Hematopoietic multipotent progenitor cell treated with erythropoietin and hydrocortisone succinate and interleukin-3 and kit ligand, for 17 days (in vitro differentiated cells): ENCODE results near the gene INMT.

Source experiments
- DNase-seq: peaks from one replicate; pipeline ENCODE4 v3.0.0-alpha.2; 2015; ENCODE audit warnings: low spot score

The INMT gene

DNA sequence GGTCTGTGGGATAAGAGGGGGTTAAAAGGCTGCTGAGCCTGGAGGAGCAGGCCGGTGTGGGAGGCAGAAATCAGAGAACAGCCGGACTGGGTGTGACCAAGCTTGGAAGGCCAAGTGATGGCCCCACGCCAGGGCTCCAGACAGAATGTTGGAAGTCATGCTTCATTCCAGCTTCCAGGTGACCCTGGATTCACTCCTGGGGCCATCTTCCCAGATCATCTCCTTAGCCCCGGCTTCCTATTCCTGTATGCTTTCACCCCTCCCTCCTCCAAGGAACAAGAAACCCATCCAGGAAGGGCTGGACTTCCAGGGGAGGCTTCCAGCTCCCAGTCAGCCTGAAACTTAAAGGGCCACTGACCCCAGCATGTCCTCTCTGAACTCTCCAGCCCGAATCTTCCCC lies 1.0 kb downstream of the INMT start:
- DNase-seq, result no peak

DNA sequence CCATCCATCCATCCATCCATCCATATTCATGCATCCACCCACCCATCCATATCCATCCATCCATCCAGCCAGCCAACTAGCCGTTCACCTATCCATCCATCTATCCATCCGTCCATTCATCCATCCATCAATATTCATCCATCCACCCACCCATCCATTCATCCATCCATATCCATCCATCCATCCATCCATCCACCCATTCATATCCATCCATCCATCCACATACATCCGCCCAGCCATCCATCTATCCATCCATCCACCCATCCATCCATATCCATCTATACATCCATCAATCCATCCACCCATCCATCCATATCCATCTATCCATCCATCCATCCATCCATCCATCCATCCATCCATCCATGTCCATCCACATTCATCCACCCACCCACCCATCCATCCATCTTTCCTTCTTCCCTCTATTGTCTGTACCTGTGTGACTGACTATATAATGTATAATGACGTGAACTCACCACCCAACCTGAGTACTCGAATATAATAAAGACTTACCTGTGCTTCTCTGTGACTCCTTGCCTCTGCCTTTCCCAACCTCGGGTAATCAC lies 2.5 kb downstream of the INMT start:
- no peak for DNase-seq

DNA sequence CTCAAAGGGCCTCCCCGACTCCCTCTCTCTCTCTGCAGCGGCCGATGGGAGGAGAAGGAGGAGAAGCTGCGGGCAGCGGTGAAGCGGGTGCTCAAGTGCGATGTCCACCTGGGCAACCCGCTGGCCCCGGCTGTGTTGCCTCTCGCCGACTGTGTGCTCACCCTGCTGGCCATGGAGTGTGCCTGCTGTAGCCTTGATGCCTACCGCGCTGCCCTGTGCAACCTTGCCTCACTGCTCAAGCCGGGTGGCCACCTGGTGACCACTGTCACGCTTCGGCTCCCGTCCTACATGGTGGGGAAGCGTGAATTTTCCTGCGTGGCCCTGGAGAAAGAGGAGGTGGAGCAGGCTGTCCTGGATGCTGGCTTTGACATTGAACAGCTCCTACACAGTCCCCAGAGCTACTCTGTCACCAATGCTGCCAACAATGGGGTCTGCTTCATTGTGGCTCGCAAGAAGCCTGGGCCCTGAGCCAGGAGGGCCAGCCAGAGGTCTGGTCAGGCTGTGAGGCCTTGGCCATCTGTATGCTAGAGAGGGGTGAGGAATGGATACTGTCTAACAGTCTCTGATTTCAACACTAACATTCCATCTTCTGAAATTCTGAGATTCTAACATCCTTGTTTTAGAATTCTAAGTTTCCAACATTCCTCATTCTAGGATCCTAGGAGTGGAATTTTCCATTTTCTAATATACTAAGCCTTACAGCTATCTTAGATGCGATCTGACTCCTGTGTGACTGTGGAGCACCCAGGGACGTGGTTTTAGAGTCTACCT lies 3.6 kb downstream of the INMT start:
- DNase-seq, result no peak

DNA sequence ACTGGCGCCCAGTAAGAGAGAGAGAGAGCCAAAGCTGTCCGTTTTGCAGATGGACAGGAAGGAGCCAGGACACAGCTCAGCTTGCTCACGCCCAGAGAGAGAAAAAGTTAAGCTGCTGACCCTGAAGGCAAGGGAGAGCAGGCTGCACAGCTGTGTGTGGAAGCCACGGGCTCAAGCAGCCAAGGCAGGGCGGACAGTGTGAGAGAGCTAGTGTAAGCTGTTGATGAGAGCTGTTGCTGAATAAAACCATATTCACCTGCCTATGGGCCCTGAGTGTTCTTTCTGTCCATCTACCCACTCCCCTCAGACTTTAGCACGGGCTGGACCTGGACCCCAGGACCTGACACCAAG lies 5.4 kb downstream of the INMT start:
- DNase-seq, result no peak

DNA sequence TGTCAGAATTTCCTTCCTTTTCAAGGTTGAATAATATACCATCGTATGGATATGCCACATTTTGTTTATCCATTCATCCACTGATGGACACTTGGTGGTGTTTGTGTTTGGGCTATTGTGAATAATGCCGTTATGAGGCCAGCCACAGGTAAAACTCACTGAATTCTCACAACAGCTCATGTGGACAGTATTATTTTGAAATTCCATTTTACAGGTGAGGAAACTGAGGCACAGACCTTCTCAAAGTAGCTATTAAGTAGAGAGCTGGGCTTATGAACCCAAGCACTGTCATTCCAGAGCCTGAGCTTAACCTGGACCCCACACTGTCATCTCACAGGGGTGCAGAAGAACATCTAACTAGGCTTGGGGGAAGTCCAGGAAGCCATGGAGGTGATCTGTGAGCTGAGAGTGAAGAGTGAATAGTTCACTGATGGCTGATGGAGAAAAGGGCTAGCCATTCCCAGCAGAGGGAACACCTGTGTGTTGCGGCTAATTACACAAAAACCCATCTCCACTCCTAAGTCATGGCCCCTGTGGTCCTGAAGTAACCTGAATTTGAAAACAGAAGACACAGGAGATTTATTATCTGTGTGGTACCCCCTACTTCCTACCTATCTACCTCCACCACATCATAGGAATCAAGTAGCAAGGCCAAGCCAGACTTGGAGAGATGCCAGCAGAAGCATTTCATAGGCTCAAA lies 8.7 kb downstream of the INMT start:
- DNase-seq, result no peak

DNA sequence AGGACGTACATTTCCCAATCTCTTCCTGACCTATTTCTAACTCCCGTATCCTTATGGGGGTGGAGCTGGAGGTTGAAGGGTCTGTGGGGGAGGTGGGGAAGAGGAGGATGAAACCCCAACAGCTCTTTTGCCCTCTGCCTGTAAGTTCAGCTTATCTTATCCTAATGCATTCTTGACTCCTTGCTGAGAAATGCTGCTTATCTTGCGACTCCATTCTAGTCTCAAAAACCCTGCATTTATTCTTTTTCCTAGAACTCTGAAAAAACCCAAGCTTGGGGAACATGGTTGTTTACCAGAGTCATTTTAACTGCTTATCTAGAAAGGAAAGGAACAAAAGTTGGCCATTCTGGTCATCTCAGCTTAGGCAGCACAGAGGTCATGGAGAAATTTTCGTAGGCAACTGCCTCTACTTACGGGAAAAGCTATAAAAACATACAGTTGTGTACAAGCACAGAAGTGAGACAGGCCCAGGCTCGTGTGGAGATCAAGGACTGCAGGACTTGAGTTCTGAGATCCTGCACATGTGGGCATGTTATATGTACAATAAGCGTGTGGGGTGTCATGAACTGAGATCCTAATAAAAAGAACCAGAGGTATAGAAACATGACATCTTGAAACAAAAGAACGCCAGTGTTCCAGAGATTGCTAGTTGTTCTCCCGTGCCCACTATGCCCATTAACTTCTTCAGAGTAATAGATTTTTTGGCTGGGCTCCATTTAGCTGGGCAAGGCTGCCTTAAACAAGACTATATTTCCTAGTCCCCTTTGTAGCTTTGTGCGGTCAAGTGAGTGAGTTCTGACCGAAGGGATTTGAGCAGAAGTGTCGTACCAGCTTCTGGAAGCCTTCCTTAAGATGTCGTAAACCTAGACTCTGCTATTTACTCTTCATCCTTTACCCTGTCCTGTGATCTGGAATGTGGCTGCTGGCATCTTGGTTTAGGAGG lies 9.6 kb downstream of the INMT start:
- peak; percentile 39 for DNase-seq

DNA sequence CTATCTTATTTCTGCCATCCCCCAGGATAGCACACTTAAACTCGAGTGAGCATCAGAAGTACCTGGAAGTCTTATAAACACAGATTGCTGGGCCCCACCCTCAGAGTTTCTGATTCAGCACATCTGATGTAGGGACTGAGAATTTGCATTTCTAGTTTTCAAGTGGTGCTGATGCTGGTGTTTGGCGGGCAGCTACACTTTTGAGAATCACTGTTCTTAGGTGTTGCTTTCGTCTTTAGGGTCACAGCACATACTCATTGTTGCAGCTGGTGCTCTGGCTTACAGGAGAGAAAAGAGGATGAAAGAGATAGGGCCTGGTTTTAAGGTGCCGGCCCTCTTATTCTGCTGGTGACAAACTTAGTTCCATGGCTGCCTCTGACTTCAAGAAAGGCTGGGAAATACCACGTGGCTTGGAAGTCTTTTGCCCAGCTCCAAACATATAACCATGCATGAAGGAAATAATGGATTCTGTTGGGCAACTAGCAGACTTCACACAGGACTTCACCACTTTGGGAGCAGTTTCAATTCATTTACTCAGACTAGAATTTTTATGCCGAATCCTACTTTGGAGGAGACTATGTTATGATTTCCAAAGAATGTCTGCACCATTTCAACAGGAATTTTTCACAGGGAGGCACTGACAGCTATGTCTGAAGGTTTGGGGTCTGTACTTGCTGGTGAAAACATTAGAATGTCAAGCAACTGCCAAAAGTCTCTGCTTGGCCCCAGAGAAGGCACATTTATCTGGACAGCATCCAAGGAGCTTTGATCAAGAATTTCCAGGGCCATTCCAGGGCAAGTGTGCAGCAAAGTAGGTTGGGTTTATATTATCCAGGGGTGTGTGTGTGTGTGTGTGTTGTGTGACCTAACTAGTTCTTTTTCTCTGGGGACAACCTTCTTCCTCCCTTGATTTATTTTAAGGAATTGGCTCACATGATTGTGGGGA lies 12.4 kb downstream of the INMT start:
- DNase-seq, result no peak

DNA sequence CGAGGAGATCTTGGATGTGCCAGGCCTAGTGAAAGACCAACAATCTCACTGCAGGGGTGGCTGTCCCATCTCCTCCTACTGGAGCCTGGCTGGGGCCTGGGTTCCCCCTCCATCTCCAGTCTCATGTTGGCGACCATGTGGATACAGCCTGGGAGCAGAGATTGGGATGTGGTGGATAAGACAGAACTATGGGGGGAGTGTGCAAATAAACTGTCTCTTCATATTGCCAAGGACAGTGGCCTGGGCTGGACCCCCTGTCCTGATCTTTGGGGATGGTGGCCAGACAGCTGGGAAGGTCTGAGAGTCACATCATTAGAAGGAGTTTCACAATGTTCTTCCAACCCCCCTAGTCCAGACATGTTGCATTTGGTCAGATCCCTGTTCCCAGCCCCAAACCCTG lies 13.5 kb downstream of the INMT start:
- no peak for DNase-seq

DNA sequence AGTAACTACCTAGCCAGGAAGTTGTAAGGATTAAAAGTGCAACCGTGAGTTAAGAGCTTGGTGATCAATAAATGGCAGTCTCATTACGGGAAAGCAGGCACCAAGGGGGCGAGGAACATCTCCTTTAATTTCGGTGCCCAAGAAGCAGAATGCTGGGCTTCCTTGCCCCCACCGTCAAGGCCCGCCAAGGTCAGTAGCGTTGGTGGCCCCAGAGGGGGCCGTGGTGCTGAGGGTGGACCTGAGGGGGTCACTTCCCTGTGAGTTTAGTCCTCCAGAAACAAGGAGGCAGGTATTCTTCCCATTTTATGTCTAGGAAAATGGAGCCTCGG lies 18.9 kb downstream of the INMT start:
- DNase-seq, result no peak

DNA sequence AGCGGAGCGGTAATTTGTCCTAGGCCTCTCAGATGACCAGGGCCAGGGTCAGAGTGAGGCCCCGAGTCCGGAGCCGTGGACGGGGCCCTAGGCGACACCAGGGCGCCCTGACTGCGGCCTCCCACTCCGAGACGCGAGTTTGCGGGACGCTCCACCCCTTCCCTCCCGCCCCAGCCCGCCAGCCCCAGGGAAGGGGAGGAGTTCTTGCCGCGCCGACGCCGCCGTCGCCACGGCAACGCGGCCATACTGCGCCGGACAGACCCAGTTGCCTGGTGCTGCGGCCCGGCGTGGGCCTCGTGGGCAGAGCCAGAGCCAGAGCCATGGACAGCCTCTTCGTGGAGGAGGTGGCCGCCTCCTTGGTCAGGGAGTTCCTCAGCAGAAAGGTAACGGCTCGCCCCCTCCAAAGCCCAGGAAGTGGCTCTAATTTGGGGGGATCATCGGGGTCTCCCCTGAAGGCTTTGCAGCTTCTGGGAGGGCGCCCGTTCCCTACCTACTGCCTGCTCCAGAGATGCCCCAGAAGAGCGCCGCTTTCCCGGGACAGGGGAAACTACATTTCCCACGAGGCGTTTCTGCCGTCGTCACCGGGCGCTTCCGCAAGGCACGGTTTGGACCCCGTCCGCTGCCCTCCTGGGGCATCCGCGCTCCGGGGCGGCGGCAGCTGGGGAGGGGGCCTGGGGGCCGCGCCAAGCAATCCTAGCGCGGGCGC lies 19.4 kb downstream of the INMT start, which contains the start of gene MINDY4:
TSS of gene MINDY4 (plus strand) at position 244 of the 706 bp plus-strand sequence. CDS start at position 321, 77 bp downstream.
- peak; percentile 47 for DNase-seq

DNA sequence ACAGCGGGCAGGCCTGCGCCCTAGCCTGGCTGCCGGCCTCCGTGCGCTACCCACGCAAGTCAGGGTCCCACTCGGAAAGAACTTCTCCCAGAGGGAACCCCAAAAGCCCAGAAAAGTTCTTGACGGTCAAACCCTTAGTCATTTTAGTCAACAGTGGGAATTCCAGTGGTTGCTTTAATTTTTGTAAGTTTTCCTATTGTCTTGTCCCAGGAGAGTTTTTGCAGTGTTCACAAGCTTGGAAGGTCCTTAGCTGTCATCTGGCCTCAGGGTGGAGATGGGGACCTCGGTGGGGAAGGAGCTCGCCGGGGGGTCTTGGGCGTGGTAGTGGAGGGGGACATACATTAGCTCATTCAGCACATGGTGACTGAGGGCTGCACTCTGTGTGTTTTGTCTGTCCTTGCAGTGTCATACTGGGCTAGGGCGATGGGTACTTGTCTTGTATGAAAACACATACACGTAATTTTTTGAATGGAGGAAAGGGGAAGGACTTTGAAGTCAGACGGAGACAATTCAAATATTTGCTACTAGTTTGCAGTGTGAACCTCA lies 20.0 kb downstream of the INMT start:
- DNase-seq, result no peak

DNA sequence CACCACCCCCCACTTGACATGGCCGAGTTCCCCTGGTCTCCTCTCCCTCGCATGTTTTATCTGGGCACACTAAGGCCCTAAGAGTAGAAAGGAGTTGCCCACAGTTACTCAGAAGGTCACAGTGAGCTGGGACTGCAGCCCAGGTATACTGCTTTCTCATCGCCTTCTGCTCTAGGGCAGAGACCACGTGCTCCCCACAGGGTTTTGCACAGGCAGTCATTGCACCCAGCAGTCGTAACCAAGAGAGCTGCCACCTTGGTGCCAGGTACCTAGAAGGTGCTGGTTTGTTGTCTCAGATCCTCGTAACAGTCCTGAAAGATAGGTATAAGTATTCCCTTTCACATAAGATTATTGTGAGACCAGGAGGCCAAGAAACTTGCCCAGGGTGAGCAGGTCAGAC lies 21.0 kb downstream of the INMT start:
- DNase-seq, result no peak

DNA sequence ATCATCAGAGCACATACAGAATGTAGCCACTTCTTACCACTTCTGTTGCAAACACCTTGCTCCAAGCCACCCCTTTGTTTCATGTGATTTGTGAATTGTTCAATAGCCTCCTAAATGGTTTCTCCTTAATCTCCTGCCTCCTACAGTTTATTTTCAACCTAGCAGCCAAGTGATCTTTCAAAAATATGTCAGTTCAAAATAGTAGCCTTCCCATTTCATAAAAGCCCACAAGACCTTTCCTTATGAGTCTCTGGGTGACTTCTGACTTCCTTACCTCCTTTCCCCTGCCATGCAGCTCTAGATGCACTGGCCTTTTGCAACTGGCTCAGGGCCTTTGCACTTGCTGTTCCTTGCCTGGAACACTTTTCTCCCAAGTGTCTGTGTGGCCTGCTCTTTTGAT lies 24.1 kb downstream of the INMT start:
- DNase-seq, result no peak

DNA sequence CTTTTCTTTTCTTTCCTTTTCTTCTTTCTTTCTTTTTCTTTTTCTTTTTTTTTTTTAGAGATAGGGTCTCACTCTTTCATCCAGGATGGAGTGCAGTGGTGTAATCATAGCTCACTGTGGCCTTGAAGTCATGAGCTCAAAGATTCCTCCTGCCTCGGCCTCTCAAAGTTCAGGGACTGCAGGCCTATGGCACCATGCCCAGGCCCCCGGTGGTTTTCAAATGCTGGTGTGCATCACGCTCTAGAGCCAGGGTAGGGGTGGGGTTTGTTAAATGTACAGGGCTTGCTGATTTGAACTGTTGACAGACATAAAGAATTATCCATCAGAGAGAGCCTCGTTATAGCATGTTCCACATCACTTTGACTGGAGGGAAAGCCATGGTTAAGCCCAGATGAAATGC lies 25.0 kb downstream of the INMT start:
- no peak for DNase-seq

DNA sequence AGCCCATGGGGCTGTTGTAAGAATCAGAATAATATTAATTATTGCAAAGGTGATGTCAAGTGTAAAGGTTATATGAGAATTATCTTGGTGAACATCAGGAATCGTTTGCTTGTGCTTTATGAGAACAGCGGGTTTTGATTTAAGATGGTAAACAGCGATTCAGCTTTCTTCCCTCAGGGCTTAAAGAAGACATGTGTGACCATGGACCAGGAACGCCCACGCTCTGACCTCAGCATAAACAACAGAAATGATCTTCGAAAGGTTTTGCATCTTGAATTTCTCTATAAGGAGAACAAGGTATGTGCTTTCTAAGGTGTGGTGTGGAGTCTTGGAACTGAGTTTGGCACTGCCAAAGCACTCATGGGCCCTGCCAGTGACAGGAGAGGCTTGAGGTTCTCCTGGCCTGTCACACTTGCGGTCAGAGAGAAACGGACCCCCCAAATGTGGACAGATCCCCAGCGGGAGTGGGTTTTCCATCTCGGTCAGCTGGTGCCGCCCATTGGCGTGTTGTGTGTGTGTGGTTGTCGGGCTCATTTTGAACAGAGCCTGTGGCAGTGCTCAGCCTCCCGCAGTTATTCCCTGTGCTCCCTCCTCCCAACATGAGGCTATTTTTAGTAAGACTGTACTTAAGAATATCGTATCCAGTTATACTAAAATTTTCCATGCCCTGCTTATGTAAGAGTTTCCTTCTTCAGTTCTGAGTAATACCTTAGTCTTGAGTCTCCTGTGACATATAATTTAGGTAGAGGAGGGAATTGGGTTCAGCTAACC lies 26.5 kb downstream of the INMT start:
- no peak for DNase-seq

DNA sequence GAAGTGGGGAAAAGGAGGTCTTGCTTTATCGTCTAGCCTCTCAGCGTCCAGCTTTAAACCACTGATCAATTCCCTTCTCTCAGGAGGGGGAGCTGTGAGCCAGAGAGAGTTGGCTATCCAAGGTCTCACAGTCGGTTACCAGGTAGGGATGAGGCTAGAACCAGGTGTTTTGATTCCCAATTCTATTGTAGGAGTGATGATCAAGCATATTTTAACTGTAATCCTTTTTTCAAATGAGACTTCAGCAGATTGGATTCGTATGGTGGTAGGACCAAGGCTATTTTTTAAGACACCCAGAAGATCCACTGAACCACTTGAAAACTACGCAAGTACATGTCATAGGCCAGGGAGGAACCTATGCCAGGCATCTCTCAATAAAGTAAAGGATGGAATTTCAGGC lies 27.6 kb downstream of the INMT start:
- DNase-seq, result no peak

DNA sequence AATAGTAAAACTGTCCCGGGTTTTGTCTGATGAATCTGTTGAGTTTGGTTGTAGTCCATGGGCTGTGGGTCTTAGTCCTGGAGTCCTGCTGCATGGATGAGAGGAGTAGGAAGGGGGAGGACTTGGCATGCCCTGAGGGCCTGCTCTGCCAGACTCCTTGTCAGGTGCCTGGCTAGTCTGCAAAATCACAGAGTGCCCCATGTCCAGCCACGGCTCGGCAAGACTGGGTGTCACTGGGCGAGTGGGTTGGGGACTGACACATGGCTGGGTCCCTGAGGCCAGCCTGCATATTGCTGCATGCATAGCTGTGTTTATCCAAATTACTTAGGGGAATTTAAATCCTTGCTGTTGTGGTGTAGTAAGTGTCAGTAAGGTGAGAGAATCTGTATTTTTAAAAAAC lies 29.0 kb downstream of the INMT start:
- DNase-seq, result no peak

DNA sequence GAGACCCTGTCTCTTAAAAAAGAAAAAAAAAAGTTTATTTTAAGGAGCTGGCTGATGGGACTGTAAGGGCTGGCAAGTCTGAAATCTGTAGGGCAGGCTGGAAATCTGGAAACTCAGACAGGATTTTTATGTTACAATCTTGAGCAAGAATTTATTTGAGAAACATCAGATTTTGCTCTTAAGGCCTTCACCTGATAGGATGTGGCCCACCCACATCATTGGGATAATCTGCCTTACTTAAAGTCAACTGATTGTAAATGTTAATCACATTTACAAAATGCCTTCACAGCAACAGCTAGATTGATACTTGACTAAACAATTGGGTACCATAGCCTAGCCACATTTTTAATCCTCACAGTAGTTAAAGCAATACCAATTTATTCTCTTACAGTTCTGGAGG lies 30.8 kb downstream of the INMT start:
- DNase-seq, result no peak

DNA sequence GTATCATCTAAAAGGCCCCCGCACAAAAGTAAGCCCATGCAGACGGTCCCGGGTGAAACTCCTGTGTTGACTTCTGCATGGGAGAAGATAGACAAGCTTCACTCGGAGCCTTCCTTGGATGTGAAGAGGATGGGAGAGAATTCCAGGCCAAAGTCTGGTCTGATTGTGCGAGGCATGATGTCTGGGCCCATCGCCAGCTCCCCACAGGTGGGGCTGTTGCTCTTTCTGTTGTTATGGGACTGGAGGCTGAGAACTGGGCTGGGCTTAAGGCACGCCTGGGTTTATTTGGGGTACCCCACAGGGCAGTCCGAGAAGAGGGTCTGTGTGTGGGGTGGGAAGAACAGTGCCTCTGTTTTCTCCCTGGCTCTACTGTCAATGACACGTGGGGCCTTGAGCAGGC lies 33.9 kb downstream of the INMT start:
- no peak for DNase-seq

DNA sequence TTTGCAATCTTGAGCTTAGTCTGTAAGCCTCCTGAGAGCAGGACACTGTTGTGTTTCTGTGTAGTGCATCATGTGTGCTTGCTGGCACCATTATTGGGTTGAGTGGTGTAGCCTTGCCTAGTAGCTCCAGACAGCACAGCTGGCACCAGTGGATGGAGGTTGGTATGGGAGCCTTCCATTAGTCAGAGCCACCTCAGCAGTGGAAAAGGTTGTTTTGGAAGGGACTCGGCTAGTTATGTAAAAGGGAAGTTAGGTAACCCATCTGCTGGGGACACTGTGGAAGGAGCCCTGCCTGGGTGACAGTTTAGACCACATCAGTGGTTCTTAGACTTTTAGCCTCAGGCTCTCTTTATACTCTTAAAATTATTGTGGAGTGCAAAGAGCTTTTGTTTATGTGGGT lies 35.6 kb downstream of the INMT start:
- DNase-seq, result no peak
